T-helper 22 cell (primary cell): ENCODE results near the gene STMP1.

Experiments used
- DNase-seq: peaks from one replicate; pipeline ENCODE4 v3.0.0-alpha.2; 2020; ENCODE audit warnings: low read depth

STMP1 gene

GRCh38 chr7:135697276-135698049 is 35.1 kb downstream of the STMP1 start:
- DNase-seq = no peak

- DNase-seq = no peak
Observed at GRCh38 chr7:135704074-135704473, 41.8 kb downstream of the STMP1 start.

- DNase-seq = no peak
Observed at GRCh38 chr7:135704698-135705097, 42.4 kb downstream of the STMP1 start.

GRCh38 chr7:135706038-135706742 is 43.9 kb downstream of the STMP1 start:
- DNase-seq = no peak

- no peak for DNase-seq
Observed at GRCh38 chr7:135706858-135707569, 44.7 kb downstream of the STMP1 start.

- no peak for DNase-seq
Observed at GRCh38 chr7:135707570-135707966, 45.3 kb downstream of the STMP1 start.

GRCh38 chr7:135708041-135708440 is 45.7 kb downstream of the STMP1 start:
- DNase-seq = no peak

- no peak for DNase-seq
Observed at GRCh38 chr7:135709508-135709907, 47.2 kb downstream of the STMP1 start.

GRCh38 chr7:135710417-135711138 is 48.3 kb downstream of the STMP1 start:
- DNase-seq = no peak

GRCh38 chr7:135711139-135711469 is 48.8 kb downstream of the STMP1 start:
- no peak for DNase-seq

GRCh38 chr7:135712182-135712782 is 50.0 kb downstream of the STMP1 start:
- DNase-seq = no peak

- no peak for DNase-seq
Observed at GRCh38 chr7:135712796-135713195, 50.5 kb downstream of the STMP1 start.

- DNase-seq = no peak
Observed at GRCh38 chr7:135713836-135714470, 51.6 kb downstream of the STMP1 start.

- DNase-seq = no peak
Observed at GRCh38 chr7:135714534-135715009, 52.3 kb downstream of the STMP1 start.

GRCh38 chr7:135715055-135715522 is 52.8 kb downstream of the STMP1 start:
- DNase-seq = no peak

- DNase-seq = no peak
Observed at GRCh38 chr7:135715673-135716072, 53.4 kb downstream of the STMP1 start.

- DNase-seq = no peak
Observed at GRCh38 chr7:135716677-135717238, 54.4 kb downstream of the STMP1 start.

- DNase-seq = no peak
Observed at GRCh38 chr7:135717693-135718092, 55.4 kb downstream of the STMP1 start.

- no peak for DNase-seq
Observed at GRCh38 chr7:135718219-135718618, 55.9 kb downstream of the STMP1 start.

GRCh38 chr7:135718794-135719437 is 56.6 kb downstream of the STMP1 start:
- no peak for DNase-seq
